Breast epithelium (tissue), 4 donors: ENCODE results near the gene MRPS12. TPM values are rescaled to one million over a fixed set of nuclear protein-coding genes. Genes with fewer than 3 reads are reported as not detected.

Source experiments
- DNase-seq, 2 donors: peaks; one replicate each; pipeline ENCODE4 v3.0.0-alpha.2; 2019; ENCODE audit warnings: low spot score in 2 of 2
- H3K27ac ChIP-seq, 2 donors: fragments of 200-600 bp; sonication (generic) in 1 of 2; one replicate each; pipeline ENCODE4 v1.5.1; 2016 to 2019; ENCODE audit warnings: mild to moderate bottlenecking in 1 of 2
- H3K27me3 ChIP-seq, 2 donors: fragments of 200-600 bp; sonication (generic) in 1 of 2; one replicate each; pipeline versions ENCODE4 v1.5.1 to v1.6.0; 2017 to 2019; ENCODE audit warnings: control low read depth in 1 of 2, mild to moderate bottlenecking in 1 of 2
- H3K36me3 ChIP-seq: fragments of 200-600 bp; one replicate; pipeline ENCODE4 v1.5.1; 2019
- H3K4me1 ChIP-seq, 2 donors: fragments of 200-600 bp; sonication (generic); one replicate each; pipeline ENCODE4 v1.5.1; 2016 to 2019; ENCODE audit warnings: control low read depth in 1 of 2
- H3K4me3 ChIP-seq, 3 donors: fragments of 200-600 bp; sonication (generic); 1 replicate in 2 of 3; 2 replicates in 1 of 3; pipeline ENCODE4 v1.5.1; 2016 to 2019; ENCODE audit warnings: mild to moderate bottlenecking in 3 of 3, moderate library complexity in 2 of 3
- H3K9me3 ChIP-seq, 2 donors: fragments of 200-600 bp; sonication (generic) in 1 of 2; one replicate each; pipeline ENCODE4 v1.5.1; 2016 to 2019; ENCODE audit warnings: control low read depth in 1 of 2
- POLR2A ChIP-seq: fragments of 450-650 bp; IDR thresholded peaks from one replicate; pipeline ENCODE4 v1.6.1; 2016; ENCODE audit warnings: antibody characterized with exemption, mild to moderate bottlenecking, moderate library complexity
- POLR2AphosphoS5 ChIP-seq, 3 donors: sonication (generic); formaldehyde crosslinking; IDR thresholded peaks; one replicate each; pipeline ENCODE4 v1.6.1; 2017; ENCODE audit warnings: antibody characterized with exemption in 3 of 3
- intact Hi-C: fragments of 100-400 bp; cut with DNase I; formaldehyde crosslinking; loops from one replicate; pipeline ENCODE4 v1.15.1; 2023; ENCODE audit warnings: low total_unique reads
- total RNA-seq, 3 donors: library from RNA; depleted of rRNA; stranded (reverse); fragments of >200 nt; gene quantifications; one replicate each; pipeline ENCODE4 v1.1.0, GENCODE V29; 2016
- TF ChIP-seq, protein P1 (sequence below), 3 donors: fragments of 450-650 bp; IDR thresholded peaks; one replicate each; pipeline ENCODE4 v1.5.1; 2016 to 2017; ENCODE audit warnings: antibody characterized with exemption in 3 of 3, mild to moderate bottlenecking in 3 of 3, moderate library complexity in 3 of 3

MRPS12 gene
- total RNA-seq, 3 donors from 2014 or later, result 27.5 to 41.0 (median 29.3) TPM

DNA sequence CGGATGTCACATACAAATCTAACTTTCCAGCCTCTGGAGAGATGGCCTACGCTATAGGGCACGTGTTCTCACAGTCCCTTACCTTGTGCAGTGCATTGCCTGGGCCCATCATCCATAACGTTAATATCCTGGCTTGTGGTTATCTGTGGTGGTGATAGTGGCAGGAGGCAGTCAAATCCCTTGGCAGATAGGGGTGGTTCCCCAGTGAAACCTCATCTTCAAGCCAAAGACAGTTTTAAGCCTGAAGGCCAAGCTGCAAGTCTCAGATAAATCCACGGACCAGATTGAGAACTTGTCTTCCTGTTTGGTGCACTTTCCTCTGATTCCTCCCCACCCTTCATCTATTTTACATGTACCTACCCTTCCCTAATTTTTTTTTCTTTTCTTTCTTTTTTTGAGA lies 49.1 kb downstream of the MRPS12 start:
- no peaks in the 10 kb centered on the region for H3K27me3 ChIP-seq
- intact Hi-C loops, result no loop called here

GRCh38 chr19:38980583-38981374 lies 50.0 kb downstream of the MRPS12 start:
- intact Hi-C loops, result no loop called here
- TF ChIP-seq POLR2A, result no peak
- no peak for TF ChIP-seq POLR2AphosphoS5 (IDR thresholded peaks at IDR 0.05)
- TF ChIP-seq, protein P1, sequence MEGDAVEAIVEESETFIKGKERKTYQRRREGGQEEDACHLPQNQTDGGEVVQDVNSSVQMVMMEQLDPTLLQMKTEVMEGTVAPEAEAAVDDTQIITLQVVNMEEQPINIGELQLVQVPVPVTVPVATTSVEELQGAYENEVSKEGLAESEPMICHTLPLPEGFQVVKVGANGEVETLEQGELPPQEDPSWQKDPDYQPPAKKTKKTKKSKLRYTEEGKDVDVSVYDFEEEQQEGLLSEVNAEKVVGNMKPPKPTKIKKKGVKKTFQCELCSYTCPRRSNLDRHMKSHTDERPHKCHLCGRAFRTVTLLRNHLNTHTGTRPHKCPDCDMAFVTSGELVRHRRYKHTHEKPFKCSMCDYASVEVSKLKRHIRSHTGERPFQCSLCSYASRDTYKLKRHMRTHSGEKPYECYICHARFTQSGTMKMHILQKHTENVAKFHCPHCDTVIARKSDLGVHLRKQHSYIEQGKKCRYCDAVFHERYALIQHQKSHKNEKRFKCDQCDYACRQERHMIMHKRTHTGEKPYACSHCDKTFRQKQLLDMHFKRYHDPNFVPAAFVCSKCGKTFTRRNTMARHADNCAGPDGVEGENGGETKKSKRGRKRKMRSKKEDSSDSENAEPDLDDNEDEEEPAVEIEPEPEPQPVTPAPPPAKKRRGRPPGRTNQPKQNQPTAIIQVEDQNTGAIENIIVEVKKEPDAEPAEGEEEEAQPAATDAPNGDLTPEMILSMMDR (IDR thresholded peaks at IDR 0.05), result no peak

More for the DNA sequence above, 49.1 kb downstream of the MRPS12 start:
- no peak for DNase-seq
- Histone ChIP-seq H3K27ac (no peak overlapping the region), H3K4me3 (no peak overlapping the region), H3K4me1 (no peaks in the 10 kb centered on the region), H3K9me3 (peaks cover 0 to 11% of the 10 kb centered on the region in 2 donors), H3K36me3 (no peaks in the 10 kb centered on the region)
- TF ChIP-seq POLR2AphosphoS5 (IDR thresholded peaks at IDR 0.05) (no peak), POLR2A (no peak)
- TF ChIP-seq, protein P1 (IDR thresholded peaks at IDR 0.05), result no peak

More at GRCh38 chr19:38980583-38981374, 50.0 kb downstream of the MRPS12 start:
- Histone ChIP-seq H3K36me3 (no peaks in the 10 kb centered on the region), H3K27me3 (no peaks in the 10 kb centered on the region), H3K4me3 (no peak overlapping the region), H3K4me1 (no peaks in the 10 kb centered on the region), H3K27ac (no peak overlapping the region), H3K9me3 (peaks cover 0 to 11% of the 10 kb centered on the region in 2 donors)
- DNase-seq, result no peak

Other genes starting within 250 kb of the MRPS12 start
- 1 to 10 TPM in 2 of 3 donors, under 1 TPM in 1; 0.16 to 9.2 (median 4.1) TPM for gene CAPN12, start 186.5 kb upstream of the MRPS12 start, total RNA-seq
- 1 to 10 TPM in 1 of 3 donors, not detected in 2; 1.5 TPM for gene LGALS7, start 157.4 kb upstream of the MRPS12 start, total RNA-seq
- 10 to 100 TPM in 1 of 3 donors, 1 to 10 TPM in 1, not detected in 1; 5.9 to 23.6 TPM for gene LGALS7B, start 141.7 kb upstream of the MRPS12 start, total RNA-seq
- 10 to 100 TPM in 1 of 3 donors, under 1 TPM in 2; 0.80 to 16.4 (median 0.88) TPM for gene LGALS4, start 118.0 kb upstream of the MRPS12 start, total RNA-seq
- gene ECH1, start 99.2 kb upstream of the MRPS12 start, total RNA-seq, result 100 to 1,000 TPM in 1 of 3 donors, 10 to 100 TPM in 2; 85.8 to 113 (median 93.8) TPM
- 100 to 1,000 TPM; 164 to 193 (median 168) TPM for gene HNRNPL, start 81.0 kb upstream of the MRPS12 start, total RNA-seq
- gene RINL, start 52.7 kb upstream of the MRPS12 start, total RNA-seq, result 10 to 100 TPM in 2 of 3 donors, 1 to 10 TPM in 1; 4.5 to 13.0 (median 12.8) TPM
- gene SIRT2, start 31.3 kb upstream of the MRPS12 start, total RNA-seq, result 10 to 100 TPM; 61.8 to 92.3 (median 88.2) TPM
- 10 to 100 TPM; 15.7 to 29.2 (median 19.6) TPM for gene NFKBIB, start 31.0 kb upstream of the MRPS12 start, total RNA-seq
- gene CCER2, start 18.8 kb upstream of the MRPS12 start, total RNA-seq, result under 1 TPM in 2 of 3 donors, not detected in 1; 0.64 to 0.88 TPM
- gene SARS2, start 181 bp upstream of the MRPS12 start, total RNA-seq, result 10 to 100 TPM; 10.9 to 22.6 (median 18.9) TPM
- 10 to 100 TPM; 14.2 to 67.2 (median 28.5) TPM for gene FBXO17, start 44.8 kb downstream of the MRPS12 start, total RNA-seq
- gene FBXO27, start 101.6 kb downstream of the MRPS12 start, total RNA-seq, result 1 to 10 TPM; 2.6 to 7.2 (median 5.1) TPM
- not detected for gene ACP7, start 153.4 kb downstream of the MRPS12 start, total RNA-seq
- gene PAK4, start 194.8 kb downstream of the MRPS12 start, total RNA-seq, result 10 to 100 TPM in 2 of 3 donors, 1 to 10 TPM in 1; 3.5 to 12.0 (median 10.2) TPM